WTC11 (cell line): ENCODE data around the gene ADM5. TPM values are rescaled to one million over a fixed set of nuclear protein-coding genes. Genes with fewer than 3 reads are reported as not detected.

Source experiments
- AR ChIP-seq: fragments of 250-450 bp; sonication (Bioruptor Pico); IDR thresholded peaks from 2 replicates; pipeline ENCODE4 v1.9.0; 2021; ENCODE audit warnings: mild to moderate bottlenecking
- ARID4B ChIP-seq: sonication (generic); formaldehyde crosslinking; IDR thresholded peaks from 2 replicates; pipeline ENCODE4 v1.8.0; 2023; ENCODE audit warnings: missing genetic modification reagents, mild to moderate bottlenecking, borderline replicate concordance
- ATF1 ChIP-seq: sonication (generic); formaldehyde crosslinking; IDR thresholded peaks from 2 replicates; pipeline ENCODE4 v1.8.1; 2023; ENCODE audit warnings: mild to moderate bottlenecking, moderate library complexity, missing genetic modification reagents
- CREM ChIP-seq: sonication (generic); formaldehyde crosslinking; IDR thresholded peaks from 2 replicates; pipeline ENCODE4 v1.8.1; 2022; ENCODE audit warnings: mild to moderate bottlenecking, missing genetic modification reagents, moderate library complexity
- CTCF ChIP-seq: fragments of 200-600 bp; IDR thresholded peaks from 2 replicates; pipeline ENCODE4 v1.8.0; 2022; ENCODE audit warnings: antibody characterized with exemption
- FOXP1 ChIP-seq: sonication (generic); formaldehyde crosslinking; IDR thresholded peaks from 2 replicates; pipeline ENCODE4 v1.8.0; 2022; ENCODE audit warnings: missing genetic modification reagents, mild to moderate bottlenecking, moderate library complexity, borderline replicate concordance
- GTF2I ChIP-seq: fragments of 250-450 bp; sonication (Bioruptor Pico); conservative IDR thresholded peaks from 2 replicates; pipeline ENCODE4 v1.4.0; 2021; ENCODE audit warnings: mild to moderate bottlenecking
- IRF2 ChIP-seq: sonication (generic); formaldehyde crosslinking; IDR thresholded peaks from 2 replicates; pipeline ENCODE4 v1.8.0; 2022; ENCODE audit warnings: low read depth, missing genetic modification reagents, borderline replicate concordance
- MYBL2 ChIP-seq: sonication (generic); formaldehyde crosslinking; IDR thresholded peaks from 2 replicates; pipeline ENCODE4 v1.8.1; 2023; ENCODE audit warnings: mild to moderate bottlenecking, moderate library complexity, missing genetic modification reagents
- NR1H2 ChIP-seq: sonication (generic); formaldehyde crosslinking; IDR thresholded peaks from 2 replicates; pipeline ENCODE4 v1.9.0; 2021; ENCODE audit warnings: mild to moderate bottlenecking, moderate library complexity, missing genetic modification reagents
- NR2C2 ChIP-seq: sonication (generic); formaldehyde crosslinking; IDR thresholded peaks from 2 replicates; pipeline ENCODE4 v1.8.0; 2022; ENCODE audit warnings: mild to moderate bottlenecking, missing genetic modification reagents
- NR3C1 ChIP-seq: sonication (generic); formaldehyde crosslinking; conservative IDR thresholded peaks from 2 replicates; pipeline ENCODE4 v1.8.1; 2023; ENCODE audit warnings: low read depth, mild to moderate bottlenecking, missing genetic modification reagents
- SMAD3 ChIP-seq: sonication (generic); formaldehyde crosslinking; IDR thresholded peaks from 2 replicates; pipeline ENCODE4 v1.8.0; 2022; ENCODE audit warnings: missing genetic modification reagents, mild to moderate bottlenecking, borderline replicate concordance
- TEAD1 ChIP-seq: sonication (generic); formaldehyde crosslinking; IDR thresholded peaks from 2 replicates; pipeline ENCODE4 v1.8.0; 2022; ENCODE audit warnings: mild to moderate bottlenecking, missing genetic modification reagents
- ZBTB21 ChIP-seq: sonication (generic); formaldehyde crosslinking; IDR thresholded peaks from 2 replicates; pipeline ENCODE4 v1.8.1; 2023; ENCODE audit warnings: mild to moderate bottlenecking, missing genetic modification reagents, borderline replicate concordance
- ZNF121 ChIP-seq: sonication (generic); formaldehyde crosslinking; IDR thresholded peaks from 2 replicates; pipeline ENCODE4 v1.8.0; 2023; ENCODE audit warnings: missing genetic modification reagents
- ZNF317 ChIP-seq: sonication (generic); formaldehyde crosslinking; IDR thresholded peaks from 2 replicates; pipeline ENCODE4 v1.8.1; 2023; ENCODE audit warnings: low read depth, mild to moderate bottlenecking, moderate library complexity, missing genetic modification reagents, borderline replicate concordance
- ZNF425 ChIP-seq: fragments of 250-450 bp; sonication (Bioruptor Pico); conservative IDR thresholded peaks from 2 replicates; pipeline ENCODE4 v1.9.0; 2021; ENCODE audit warnings: mild to moderate bottlenecking
- ZNF671 ChIP-seq: fragments of 250-450 bp; sonication (Bioruptor Pico); IDR thresholded peaks from 2 replicates; pipeline ENCODE4 v1.8.0; 2021; ENCODE audit warnings: mild to moderate bottlenecking
- ZSCAN18 ChIP-seq: fragments of 250-450 bp; sonication (Bioruptor Pico); IDR thresholded peaks from 2 replicates; pipeline ENCODE4 v2.1.2; 2022; ENCODE audit warnings: mild to moderate bottlenecking, moderate library complexity
- total RNA-seq: library from RNA; stranded (reverse); gene quantifications from 3 replicates; pipeline ENCODE4 v1.2.3, GENCODE V29; 2021
- TF ChIP-seq, protein P1 (sequence below): sonication (generic); formaldehyde crosslinking; IDR thresholded peaks from 2 replicates; pipeline ENCODE4 v1.8.1; 2023; ENCODE audit warnings: mild to moderate bottlenecking, missing genetic modification reagents
- TF ChIP-seq, protein P2 (sequence below): sonication (generic); formaldehyde crosslinking; IDR thresholded peaks from 2 replicates; pipeline ENCODE4 v1.8.0; 2022; ENCODE audit warnings: mild to moderate bottlenecking, missing genetic modification reagents
- TF ChIP-seq, protein P3 (sequence below): sonication (generic); formaldehyde crosslinking; IDR thresholded peaks from 2 replicates; pipeline ENCODE4 v1.8.1; 2023; ENCODE audit warnings: mild to moderate bottlenecking, missing genetic modification reagents, moderate library complexity

ADM5 gene
- total RNA-seq, 1 experiment from 2014 or later, result 6.7 TPM

- no peak for TF ChIP-seq CTCF
- no peak for TF ChIP-seq ZNF671 (CRISPR knock-in tag)
- TF ChIP-seq IRF2 (CRISPR knock-in tag), result no peak
- TF ChIP-seq ZSCAN18, result no peak
- no peak for TF ChIP-seq ZNF121 (CRISPR knock-in tag)
- no peak for TF ChIP-seq MYBL2 (CRISPR knock-in tag)
- peak; percentile 72; the same call in 1 of the 2 replicates for TF ChIP-seq AR (CRISPR knock-in tag)
- TF ChIP-seq NR1H2 (CRISPR knock-in tag), result no peak
- no peak for TF ChIP-seq NR2C2 (CRISPR knock-in tag)
- TF ChIP-seq, protein P1, sequence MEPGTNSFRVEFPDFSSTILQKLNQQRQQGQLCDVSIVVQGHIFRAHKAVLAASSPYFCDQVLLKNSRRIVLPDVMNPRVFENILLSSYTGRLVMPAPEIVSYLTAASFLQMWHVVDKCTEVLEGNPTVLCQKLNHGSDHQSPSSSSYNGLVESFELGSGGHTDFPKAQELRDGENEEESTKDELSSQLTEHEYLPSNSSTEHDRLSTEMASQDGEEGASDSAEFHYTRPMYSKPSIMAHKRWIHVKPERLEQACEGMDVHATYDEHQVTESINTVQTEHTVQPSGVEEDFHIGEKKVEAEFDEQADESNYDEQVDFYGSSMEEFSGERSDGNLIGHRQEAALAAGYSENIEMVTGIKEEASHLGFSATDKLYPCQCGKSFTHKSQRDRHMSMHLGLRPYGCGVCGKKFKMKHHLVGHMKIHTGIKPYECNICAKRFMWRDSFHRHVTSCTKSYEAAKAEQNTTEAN (CRISPR knock-in tag), result no peak
- 0 out of 2 replicates have a peak, but pooled peaks have one; percentile 67 for TF ChIP-seq FOXP1 (CRISPR knock-in tag)
- TF ChIP-seq ZNF425 (CRISPR knock-in tag), result no peak
- TF ChIP-seq ATF1 (CRISPR knock-in tag), result no peak
- 0 out of 2 replicates have a peak, but pooled peaks have one; percentile 72 for TF ChIP-seq NR3C1 (CRISPR knock-in tag)
- TF ChIP-seq GTF2I (CRISPR knock-in tag), result no peak
- peak; percentile 89; the same call in 1 of the 2 replicates for TF ChIP-seq ARID4B (CRISPR knock-in tag)
- TF ChIP-seq ZBTB21 (CRISPR knock-in tag), result 0 out of 2 replicates have a peak, but pooled peaks have one; percentile 31
- peak; percentile 56 for TF ChIP-seq TEAD1
- TF ChIP-seq ZNF317 (CRISPR knock-in tag), result 0 out of 2 replicates have a peak, but pooled peaks have one; percentile 20
- no peak for TF ChIP-seq CREM (CRISPR knock-in tag)
- TF ChIP-seq, protein P2, sequence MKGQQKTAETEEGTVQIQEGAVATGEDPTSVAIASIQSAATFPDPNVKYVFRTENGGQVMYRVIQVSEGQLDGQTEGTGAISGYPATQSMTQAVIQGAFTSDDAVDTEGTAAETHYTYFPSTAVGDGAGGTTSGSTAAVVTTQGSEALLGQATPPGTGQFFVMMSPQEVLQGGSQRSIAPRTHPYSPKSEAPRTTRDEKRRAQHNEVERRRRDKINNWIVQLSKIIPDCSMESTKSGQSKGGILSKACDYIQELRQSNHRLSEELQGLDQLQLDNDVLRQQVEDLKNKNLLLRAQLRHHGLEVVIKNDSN (CRISPR knock-in tag), result peak; percentile 86
- TF ChIP-seq, protein P3, sequence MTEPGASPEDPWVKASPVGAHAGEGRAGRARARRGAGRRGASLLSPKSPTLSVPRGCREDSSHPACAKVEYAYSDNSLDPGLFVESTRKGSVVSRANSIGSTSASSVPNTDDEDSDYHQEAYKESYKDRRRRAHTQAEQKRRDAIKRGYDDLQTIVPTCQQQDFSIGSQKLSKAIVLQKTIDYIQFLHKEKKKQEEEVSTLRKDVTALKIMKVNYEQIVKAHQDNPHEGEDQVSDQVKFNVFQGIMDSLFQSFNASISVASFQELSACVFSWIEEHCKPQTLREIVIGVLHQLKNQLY (CRISPR knock-in tag), result no peak
- 0 out of 2 replicates have a peak, but pooled peaks have one; percentile 7 for TF ChIP-seq SMAD3 (CRISPR knock-in tag)
Measured at GRCh38 chr19:49677231-49677900, 12.0 kb upstream of the ADM5 start, which contains the start of gene PRMT1 (continued).
